NCI-H526 treated with DMSO at 0.1 percent for 48 hours (cell line): Measurements from ENCODE around the gene PPAT.

Experiments
- DNase-seq: peaks from one replicate; lab custom pipeline; 2025; lab: John Stamatoyannopoulos, UW

The PPAT gene

GRCh38 chr4:56433280-56433679 is 2.1 kb downstream of the PPAT start:
- DNase-seq: no peak

DNA sequence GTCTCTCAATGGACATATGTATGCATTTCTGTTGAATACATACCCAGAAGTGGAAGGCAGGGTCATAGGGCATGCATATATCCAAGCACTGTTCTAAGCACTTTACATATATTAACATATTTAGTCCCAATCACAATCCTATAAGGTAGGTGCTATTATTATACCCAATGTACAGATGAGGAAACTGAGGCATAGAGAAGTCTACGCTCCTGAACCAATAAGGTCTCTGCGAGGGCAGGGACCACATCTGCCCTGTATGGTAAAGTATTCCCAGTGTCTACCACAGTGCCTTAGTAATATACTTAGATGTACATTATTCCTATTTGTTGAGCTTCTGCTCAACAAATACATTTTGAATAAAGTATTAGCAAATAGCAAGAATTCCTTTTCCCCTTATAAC is 5.2 kb downstream of the PPAT start:
- DNase-seq: no peak

- no peak for DNase-seq
Measured at GRCh38 chr4:56427179-56427578, 8.2 kb downstream of the PPAT start.

DNA sequence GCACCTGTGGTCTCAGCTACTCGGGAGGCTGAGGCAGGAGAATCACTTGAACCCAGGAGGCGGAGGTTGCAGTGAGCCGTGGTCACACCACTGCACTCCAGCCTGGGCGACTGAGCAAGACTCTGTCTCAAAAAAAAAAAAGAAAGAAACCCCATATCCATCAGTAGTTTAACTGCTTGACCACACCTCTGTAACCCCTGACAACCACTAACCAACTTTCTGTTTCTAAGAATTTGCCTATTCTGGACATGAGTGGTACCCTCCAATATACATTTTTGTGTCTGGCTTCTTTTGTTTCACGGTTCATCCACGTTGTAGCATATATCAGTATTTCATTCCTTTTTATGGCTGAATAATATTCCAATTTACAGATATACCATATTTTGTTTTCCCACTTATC is 9.1 kb downstream of the PPAT start:
- DNase-seq: no peak

- DNase-seq: no peak
Measured at GRCh38 chr4:56425518-56425917, 9.9 kb downstream of the PPAT start.

DNA sequence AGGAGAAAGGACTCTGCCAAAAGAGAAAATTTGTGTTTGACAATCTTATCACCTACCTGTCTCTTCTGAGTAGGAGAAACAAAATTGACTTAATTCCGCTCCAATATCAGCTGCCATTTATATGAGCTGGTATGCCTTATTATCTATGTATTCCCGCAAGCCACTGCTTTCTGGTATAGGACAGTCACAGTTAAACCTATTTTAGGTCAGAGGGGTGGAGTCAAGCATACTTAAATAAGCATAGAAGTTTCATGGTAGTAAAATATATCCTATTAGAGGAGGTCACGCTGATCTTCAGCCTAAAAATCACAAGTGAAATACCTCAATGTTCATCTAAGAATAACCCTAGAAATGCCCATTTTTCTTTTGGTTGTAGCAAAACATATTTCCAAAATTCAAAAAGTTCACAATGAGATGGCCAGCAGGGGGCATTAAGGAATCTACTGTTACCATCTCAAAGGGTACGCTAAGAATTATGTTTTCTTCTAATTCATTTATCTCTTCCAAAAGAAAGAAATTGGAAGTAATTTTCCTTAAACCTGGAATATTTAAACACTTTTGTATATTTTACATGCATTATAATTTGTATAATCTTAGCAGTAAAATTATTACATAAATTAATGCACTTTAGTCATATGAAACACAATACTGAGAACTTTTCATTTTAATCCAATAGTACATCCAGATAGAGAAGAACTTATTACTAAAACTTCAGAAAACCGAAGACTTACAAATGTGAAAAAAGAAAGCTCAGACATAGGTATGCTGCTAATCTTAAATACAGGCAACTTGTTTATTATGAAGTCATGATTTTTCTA is 10.5 kb downstream of the PPAT start:
- no peak for DNase-seq

DNA sequence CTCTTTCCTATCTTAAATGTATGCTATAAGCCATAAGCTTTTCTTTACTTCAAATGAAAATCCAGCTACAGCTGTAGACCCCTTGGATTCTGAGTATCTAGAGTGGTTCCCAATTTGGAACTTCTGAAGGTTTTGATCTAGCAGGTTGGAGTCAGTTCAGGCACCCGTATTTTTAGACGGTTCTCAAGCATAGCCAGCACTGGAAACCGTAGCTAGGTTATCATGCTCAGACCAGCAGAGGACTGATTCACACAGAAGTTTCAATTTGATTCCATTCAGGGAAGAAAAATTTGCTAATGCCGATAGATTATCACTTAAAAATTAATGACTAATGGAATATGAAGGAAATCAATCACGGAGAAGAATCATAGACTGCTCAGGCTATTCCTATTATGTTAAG is 11.2 kb downstream of the PPAT start:
- no peak for DNase-seq

DNA sequence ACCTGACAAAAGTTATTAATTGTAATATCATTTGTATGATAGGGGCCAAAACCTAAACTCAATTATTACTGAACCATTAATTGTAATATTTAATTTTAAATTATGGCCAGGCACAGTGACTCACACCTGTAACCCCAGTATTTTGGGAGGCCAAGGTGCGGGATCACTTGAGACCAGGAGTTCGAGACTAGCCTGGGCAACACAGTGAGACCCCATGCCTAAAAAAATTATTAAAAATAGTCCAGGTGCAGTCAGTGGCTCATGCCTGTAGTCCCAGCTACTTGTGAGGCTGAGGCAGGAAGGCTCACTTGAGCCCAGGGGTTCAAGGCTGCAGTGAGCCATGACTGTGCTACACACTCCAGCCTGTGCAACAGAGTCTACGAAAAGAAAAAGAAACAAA is 18.0 kb downstream of the PPAT start:
- DNase-seq: no peak

DNA sequence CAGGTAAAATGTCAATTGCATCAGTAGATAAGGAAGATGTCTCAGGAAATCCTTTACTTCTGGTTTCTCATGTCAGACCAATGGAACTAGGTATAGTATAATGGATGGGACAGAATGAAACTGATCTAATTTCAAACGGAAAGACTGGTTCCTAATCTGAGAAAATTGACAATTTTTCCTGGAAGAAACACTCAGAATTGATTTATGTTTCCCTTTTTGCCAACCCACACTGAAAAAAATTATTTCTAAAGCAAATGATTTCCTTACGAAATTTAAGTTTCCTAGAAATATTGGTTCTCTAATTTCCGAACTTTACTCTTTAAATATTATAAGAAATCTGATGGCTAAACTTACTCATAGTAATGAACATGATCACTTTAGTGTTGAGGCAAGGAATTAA is 19.1 kb downstream of the PPAT start:
- DNase-seq: no peak

DNA sequence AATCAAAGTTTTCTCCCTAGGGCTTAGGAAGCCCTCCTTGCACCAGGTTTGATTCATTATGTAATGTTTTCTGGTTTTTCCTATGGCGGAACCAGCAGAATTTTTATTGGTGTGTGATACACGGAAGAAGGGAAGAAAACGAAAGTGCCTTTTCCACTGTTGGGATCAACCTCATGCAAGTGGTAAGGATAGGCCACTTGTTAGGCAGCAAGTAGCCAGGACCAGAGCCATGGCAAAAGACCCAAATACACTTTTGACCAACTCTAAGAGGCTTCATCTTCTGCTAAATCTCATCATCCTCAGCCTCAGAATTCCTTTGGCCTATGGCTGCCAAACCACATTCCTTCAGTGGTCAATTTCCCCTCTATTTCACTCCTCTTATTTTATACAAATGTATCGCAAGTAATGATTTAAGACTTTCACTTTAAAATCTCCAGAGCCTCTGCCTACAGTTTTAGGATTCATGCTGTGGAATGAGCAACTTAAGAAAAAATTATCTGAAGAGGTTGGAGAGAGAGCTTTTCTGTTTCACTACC is 21.2 kb downstream of the PPAT start:
- no peak for DNase-seq

GRCh38 chr4:56410247-56411062 is 25.0 kb downstream of the PPAT start:
- DNase-seq: no peak

GRCh38 chr4:56409511-56410090 is 25.8 kb downstream of the PPAT start:
- DNase-seq: no peak

DNA sequence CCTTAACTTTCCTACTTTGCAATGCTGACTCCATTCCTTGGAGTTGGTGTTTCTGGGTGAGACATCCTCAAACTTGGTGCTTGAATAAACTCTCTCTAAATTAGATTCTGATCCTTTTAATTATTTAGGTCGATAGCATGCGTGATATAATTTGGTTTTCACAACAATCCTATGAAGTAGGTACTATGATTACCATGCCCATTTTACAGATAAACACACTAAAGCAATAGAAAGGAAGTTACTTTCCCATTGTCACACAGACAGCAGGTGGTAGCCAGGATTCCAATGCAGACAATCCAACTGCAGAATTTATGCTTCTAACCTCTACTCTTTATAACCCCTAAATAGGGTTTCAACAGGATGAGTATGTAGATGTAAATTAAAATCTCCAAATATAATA is 26.4 kb downstream of the PPAT start:
- DNase-seq: no peak

- no peak for DNase-seq
Measured at GRCh38 chr4:56406151-56406550, 29.3 kb downstream of the PPAT start.

DNA sequence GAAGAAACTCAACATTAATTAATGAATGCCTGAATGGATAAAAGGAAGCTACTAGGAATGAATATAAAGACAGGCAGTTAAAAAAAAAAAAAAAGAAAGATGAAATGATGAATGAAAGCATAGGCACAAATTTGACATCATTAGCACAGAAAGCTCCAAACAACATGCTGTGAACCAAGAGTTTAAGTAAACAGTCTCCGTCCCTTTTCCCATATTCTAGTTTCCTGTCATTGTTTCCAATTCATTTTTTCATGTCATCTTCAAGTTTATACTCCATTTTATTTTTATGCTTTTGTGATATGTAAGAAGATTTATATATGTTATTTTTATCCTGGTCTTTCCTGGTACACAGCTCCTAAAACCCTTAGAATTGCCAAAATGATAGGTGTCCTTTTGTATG is 30.4 kb downstream of the PPAT start:
- no peak for DNase-seq

GRCh38 chr4:56400560-56400959 is 34.9 kb downstream of the PPAT start:
- DNase-seq: no peak

- DNase-seq: no peak
Measured at GRCh38 chr4:56391270-56391669, 44.1 kb downstream of the PPAT start.

DNA sequence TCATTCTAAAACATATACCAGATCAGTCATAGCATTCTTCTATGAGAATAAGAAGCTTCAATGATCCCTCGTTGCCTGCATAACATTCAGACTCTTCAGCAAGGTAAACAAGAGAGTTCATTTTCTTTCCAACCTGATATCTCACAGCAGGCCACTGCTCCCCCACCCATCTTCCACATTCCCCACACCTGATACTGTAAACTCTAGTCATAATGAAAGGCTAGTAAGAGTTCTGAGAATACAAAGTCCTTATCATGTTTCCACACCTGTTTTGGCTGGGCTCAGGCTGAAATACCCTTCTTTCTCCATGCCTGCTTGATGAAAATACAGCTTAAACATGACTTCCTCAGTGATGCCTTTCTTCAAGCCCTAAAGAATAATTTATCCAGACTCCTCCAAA is 45.9 kb downstream of the PPAT start:
- DNase-seq: no peak

- DNase-seq: no peak
Measured at GRCh38 chr4:56388306-56388705, 47.1 kb downstream of the PPAT start.

DNA sequence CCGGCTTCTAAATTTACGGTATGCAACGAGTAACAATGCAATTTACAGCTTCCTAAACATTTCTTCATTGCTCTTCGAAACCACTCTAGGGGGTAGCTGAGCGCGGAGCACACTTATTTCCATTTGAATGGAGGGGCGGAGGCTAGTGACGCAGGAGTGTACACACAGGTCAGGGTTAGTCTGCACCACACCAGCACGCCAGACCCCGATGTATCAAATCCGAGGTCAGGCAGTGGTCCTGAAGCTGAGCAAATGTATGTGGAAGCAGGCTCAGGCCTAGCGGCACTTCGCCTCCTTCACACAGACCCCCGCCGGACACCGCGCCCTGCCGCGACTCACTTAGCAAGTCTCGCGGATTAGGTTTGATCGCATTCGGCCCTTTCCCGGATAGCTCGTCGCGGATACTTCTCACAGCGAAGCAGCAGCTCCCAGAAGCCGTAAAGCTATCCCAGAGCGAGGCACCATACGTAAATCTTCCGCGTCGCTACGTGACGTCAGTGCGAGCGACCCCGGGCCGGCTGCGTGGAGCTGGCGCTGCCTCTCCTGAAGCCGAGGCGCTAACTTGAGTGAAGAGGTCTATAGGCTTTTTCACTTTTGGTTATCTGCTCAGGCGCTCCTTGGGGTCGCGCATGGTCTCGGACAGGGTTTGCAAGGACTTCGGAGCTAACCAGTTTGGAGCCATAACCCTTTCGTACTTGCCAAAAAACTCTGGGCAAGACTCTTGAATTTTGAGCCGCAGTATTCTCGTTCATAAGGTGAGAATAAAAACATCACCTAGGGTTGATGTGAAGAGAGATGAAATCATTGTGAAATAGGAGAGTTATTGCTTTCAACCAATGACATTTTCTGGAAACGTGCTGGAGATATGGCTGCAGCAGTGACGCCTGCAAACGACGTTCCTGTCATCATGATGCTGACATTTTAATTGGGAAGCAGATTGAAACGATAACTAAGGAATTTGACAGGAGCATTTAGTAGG is 48.1 kb downstream of the PPAT start, which contains the start of gene AASDH:
Gene AASDH, minus strand, starts transcription at position 469 of the 979 bp plus-strand sequence. CDS start 3,192 bp downstream, outside the sequence.
- peak; percentile 97 for DNase-seq

GRCh38 chr4:56386091-56386490 is 49.3 kb downstream of the PPAT start:
- DNase-seq: no peak
